ENCODE results near the gene BORA. TPM values are rescaled to one million over a fixed set of nuclear protein-coding genes. Genes with fewer than 3 reads are reported as not detected.

Gene BORA
- total and polyA plus RNA-seq, 2 experiments from 2014 or later, result 2.0 to 14.7 TPM

- TF ChIP-seq CTCF (IDR thresholded peaks at IDR 0.05; ENCODE audit: low read depth, low read length), result no peak
- H3K9me3 ChIP-seq (ENCODE audit: low read depth), result no peaks in the 10 kb centered on the region
- H3K27ac ChIP-seq, result no peak overlapping the region
- peaks cover 17% of the 10 kb centered on the region for H3K36me3 ChIP-seq
- H3K27me3 ChIP-seq, result no peaks in the 10 kb centered on the region
- no peak for DNase-seq (ENCODE audit: low read depth in 1 of 2, low spot score in 1 of 2)
- no peak overlapping the region for H3K4me3 ChIP-seq
- no peaks in the 10 kb centered on the region for H3K4me1 ChIP-seq (ENCODE audit: low read depth)
Observed at GRCh38 chr13:72788831-72789230, 61.1 kb downstream of the BORA start.

GRCh38 chr13:72792640-72793039 lies 64.9 kb downstream of the BORA start:
- DNase-seq (ENCODE audit: low read depth in 1 of 2, low spot score in 1 of 2), result no peak
- H3K36me3 ChIP-seq, result peaks cover 31% of the 10 kb centered on the region
- H3K27me3 ChIP-seq, result no peaks in the 10 kb centered on the region
- H3K4me3 ChIP-seq, result no peak overlapping the region
- TF ChIP-seq CTCF (IDR thresholded peaks at IDR 0.05; ENCODE audit: low read depth, low read length), result no peak
- H3K27ac ChIP-seq, result no peak overlapping the region
- no peaks in the 10 kb centered on the region for H3K9me3 ChIP-seq (ENCODE audit: low read depth)
- H3K4me1 ChIP-seq (ENCODE audit: low read depth), result no peaks in the 10 kb centered on the region

GRCh38 chr13:72798817-72799216 lies 71.1 kb downstream of the BORA start:
- no peaks in the 10 kb centered on the region for H3K27me3 ChIP-seq
- no peaks in the 10 kb centered on the region for H3K4me1 ChIP-seq (ENCODE audit: low read depth)
- no peak overlapping the region for H3K4me3 ChIP-seq
- no peak for DNase-seq (ENCODE audit: low read depth in 1 of 2, low spot score in 1 of 2)
- peaks cover 17% of the 10 kb centered on the region for H3K36me3 ChIP-seq
- no peak for TF ChIP-seq CTCF (IDR thresholded peaks at IDR 0.05; ENCODE audit: low read depth, low read length)
- no peak overlapping the region for H3K27ac ChIP-seq
- H3K9me3 ChIP-seq (ENCODE audit: low read depth), result no peaks in the 10 kb centered on the region

- Histone ChIP-seq H3K27ac (no peak overlapping the region), H3K27me3 (no peaks in the 10 kb centered on the region), H3K9me3 (ENCODE audit: low read depth) (no peaks in the 10 kb centered on the region), H3K36me3 (no peaks in the 10 kb centered on the region), H3K4me1 (ENCODE audit: low read depth) (no peaks in the 10 kb centered on the region), H3K4me3 (no peak overlapping the region)
- no peak for TF ChIP-seq CTCF (IDR thresholded peaks at IDR 0.05; ENCODE audit: low read depth, low read length)
- no peak for DNase-seq (ENCODE audit: low read depth in 1 of 2, low spot score in 1 of 2)
Observed at GRCh38 chr13:72804301-72804700, 76.6 kb downstream of the BORA start.

Other genes starting within 250 kb of the BORA start
- 6.5 and 12.4 TPM in 2 replicates for gene MZT1, start 294 bp upstream of the BORA start, total RNA-seq
- gene MZT1, start 294 bp upstream of the BORA start, polyA plus RNA-seq, result 15.4 and 41.4 TPM in 2 replicates
- 19.4 and 23.3 TPM in 2 replicates for gene DIS3, start 54.0 kb downstream of the BORA start, total RNA-seq
- gene DIS3, start 54.0 kb downstream of the BORA start, polyA plus RNA-seq, result 15.3 and 17.0 TPM in 2 replicates
- 7.7 and 19.2 TPM in 2 replicates for gene PIBF1, start 54.2 kb downstream of the BORA start, total RNA-seq
- gene PIBF1, start 54.2 kb downstream of the BORA start, polyA plus RNA-seq, result 16.4 and 24.7 TPM in 2 replicates